ENCODE measurements around the gene SLAMF8. TPM values are rescaled to one million over a fixed set of nuclear protein-coding genes. Genes with fewer than 3 reads are reported as not detected.
A peak's percentile ranks its signal among the peaks of the same experiment; 100 is the strongest.

Gene SLAMF8
- 4.5 TPM for polyA plus RNA-seq
- long read RNA-seq, donor 1, partial matches to known transcripts = 0 of 1 reads
- long read RNA-seq, donor 1, other reads (novel, unspliced or antisense) = 0 of 1 reads
- long read RNA-seq, donor 2, partial matches to known transcripts = 0 of 3 reads
- long read RNA-seq, donor 2, other reads (novel, unspliced or antisense) = 0 of 3 reads
- long read RNA-seq, donor 3 = 0 reads
- long read RNA-seq, donor 4 = 0 reads
- long read RNA-seq, donor 5 = 0 reads
- long read RNA-seq, donor 6, partial matches to known transcripts = 0 of 1 reads
- long read RNA-seq, donor 6, other reads (novel, unspliced or antisense) = 0 of 1 reads
- long read RNA-seq, donor 7 = 0 reads
- long read RNA-seq, donor 8 = 0 reads
- long read RNA-seq, donor 9, partial matches to known transcripts = 0 of 1 reads
- long read RNA-seq, donor 9, other reads (novel, unspliced or antisense) = 0 of 1 reads
- long read RNA-seq, donor 10, partial matches to known transcripts = 0 of 1 reads
- long read RNA-seq, donor 10, other reads (novel, unspliced or antisense) = 0 of 1 reads
- long read RNA-seq, donor 11, partial matches to known transcripts = 0 of 2 reads
- long read RNA-seq, donor 11, other reads (novel, unspliced or antisense) = 0 of 2 reads

DNA sequence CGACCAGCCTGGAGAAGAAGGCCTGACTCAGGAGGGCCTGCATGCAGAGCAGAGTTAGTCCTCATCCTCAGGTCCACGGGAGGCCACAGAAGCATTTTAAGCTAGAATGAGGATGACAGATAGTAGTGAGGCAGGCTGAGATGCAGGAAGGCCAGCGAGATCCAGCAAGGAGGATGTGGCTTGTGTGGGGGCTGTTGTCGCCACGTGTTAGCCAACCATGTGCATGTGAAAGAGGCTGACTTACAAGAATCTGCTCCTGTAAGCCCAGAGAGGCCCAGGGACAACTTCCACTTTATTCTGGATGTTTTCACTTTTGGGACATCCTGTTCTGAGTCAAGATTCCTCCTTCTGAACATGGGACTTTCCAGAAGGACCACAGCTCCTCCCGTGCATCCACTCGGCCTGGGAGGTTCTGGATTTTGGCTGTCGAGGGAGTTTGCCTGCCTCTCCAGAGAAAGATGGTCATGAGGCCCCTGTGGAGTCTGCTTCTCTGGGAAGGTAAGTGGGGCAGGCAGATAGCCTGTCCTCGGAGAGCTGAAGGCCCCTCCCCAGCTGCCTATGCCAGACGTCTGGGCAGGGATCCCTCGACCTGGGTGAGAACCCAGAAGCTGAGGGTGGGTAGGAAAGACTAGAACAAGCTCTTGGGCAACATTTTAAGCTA, at the start of gene SLAMF8:
Gene SLAMF8, plus strand, starts transcription at position 433 of the 661 bp plus-strand sequence. Its CDS starts 26 bp downstream, at position 459.
- no CpG with 5 or more reads among the region's 11 CpGs for WGBS (ENCODE audit: insufficient coverage, low lambda C conversion rate)
- Histone ChIP-seq H3K36me3 (ENCODE audit: control insufficient read depth, insufficient read depth, low read length) (no peaks in the 10 kb centered on the region), H3K9me3 (ENCODE audit: control insufficient read depth, low read depth, low read length) (no peaks in the 10 kb centered on the region), H3K27ac (ENCODE audit: low read length) (no peak within 1 kb of the TSS), H3K4me1 (ENCODE audit: control insufficient read depth, insufficient read depth, low read length) (peaks cover 10% of the 10 kb centered on the region), H3K27me3 (ENCODE audit: control insufficient read depth, insufficient read depth, low read length) (no peaks in the 10 kb centered on the region), H3K4me3 (ENCODE audit: low read length) (no peak within 1 kb of the TSS)
- no peak for DNase-seq

DNA sequence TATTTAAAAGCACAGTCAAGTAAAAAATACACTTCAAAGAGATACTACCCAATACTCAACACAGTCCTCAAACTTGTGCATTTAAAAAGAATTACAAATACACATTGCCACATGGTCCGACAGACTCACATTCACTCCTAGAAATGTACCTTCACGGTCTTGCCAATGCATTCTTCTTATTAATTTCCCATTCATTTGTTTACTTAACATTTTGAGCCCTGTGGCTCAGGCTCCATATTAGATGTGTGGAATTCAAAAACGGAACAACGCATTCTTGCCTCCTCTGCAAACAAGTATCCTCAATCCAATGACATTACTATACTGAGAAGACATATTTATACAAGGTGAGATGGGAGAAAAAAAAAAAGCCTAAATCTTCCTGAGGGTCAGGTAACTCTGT, 48.4 kb upstream of the SLAMF8 start:
- Histone ChIP-seq H3K27ac (ENCODE audit: low read length) (no peak overlapping the region), H3K4me3 (ENCODE audit: low read length) (no peak overlapping the region), H3K4me1 (ENCODE audit: control insufficient read depth, insufficient read depth, low read length) (no peaks in the 10 kb centered on the region), H3K27me3 (ENCODE audit: control insufficient read depth, insufficient read depth, low read length) (no peaks in the 10 kb centered on the region), H3K36me3 (ENCODE audit: control insufficient read depth, insufficient read depth, low read length) (peaks cover 7% of the 10 kb centered on the region), H3K9me3 (ENCODE audit: control insufficient read depth, low read depth, low read length) (no peaks in the 10 kb centered on the region)
- WGBS (ENCODE audit: insufficient coverage, low lambda C conversion rate) = 94% methylated on average over 2 of the region's 4 CpGs
- DNase-seq = no peak

- Histone ChIP-seq H3K4me3 (ENCODE audit: low read length) (no peak overlapping the region), H3K36me3 (ENCODE audit: control insufficient read depth, insufficient read depth, low read length) (peaks cover 7% of the 10 kb centered on the region)
Measured at GRCh38 chr1:159779403-159779851, 47.2 kb upstream of the SLAMF8 start.

DNA sequence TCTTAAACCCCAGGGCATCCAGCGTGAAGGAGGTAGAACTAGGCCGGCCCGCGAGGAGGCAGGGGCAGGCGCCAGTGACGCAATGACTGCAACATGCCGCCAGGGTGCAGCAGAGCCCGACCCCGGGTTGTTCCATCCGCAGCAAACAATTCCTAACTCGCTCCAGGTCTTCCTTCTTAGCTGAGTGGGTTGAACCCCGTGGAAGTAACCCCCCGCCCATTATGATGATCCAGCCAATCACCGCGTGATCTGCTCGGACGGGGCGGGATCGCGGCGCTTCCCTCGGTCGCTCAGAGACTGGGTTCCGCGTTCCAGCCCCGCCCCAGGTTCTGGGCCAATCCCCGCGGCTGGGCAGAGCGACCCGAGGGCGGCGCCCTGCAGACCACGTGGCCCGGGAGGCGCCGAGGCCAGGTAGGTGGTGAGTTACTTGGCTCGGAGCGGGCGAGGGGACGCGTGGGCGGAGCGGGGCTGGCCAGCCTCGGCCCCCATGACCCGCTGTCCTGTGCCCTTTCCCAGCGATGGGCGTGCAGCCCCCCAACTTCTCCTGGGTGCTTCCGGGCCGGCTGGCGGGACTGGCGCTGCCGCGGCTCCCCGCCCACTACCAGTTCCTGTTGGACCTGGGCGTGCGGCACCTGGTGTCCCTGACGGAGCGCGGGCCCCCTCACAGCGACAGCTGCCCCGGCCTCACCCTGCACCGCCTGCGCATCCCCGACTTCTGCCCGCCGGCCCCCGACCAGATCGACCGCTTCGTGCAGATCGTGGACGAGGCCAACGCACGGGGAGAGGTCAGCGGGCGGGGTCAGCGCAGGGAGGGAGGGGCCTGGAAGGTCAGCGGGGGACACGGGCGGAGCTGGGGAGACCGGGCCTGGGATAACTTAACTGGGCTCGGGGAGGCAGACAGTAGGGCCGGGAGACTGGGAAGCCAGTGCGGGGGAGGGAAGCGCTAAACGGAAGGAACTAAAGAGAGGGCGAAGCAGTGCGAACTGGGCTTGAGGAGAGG, 45.8 kb upstream of the SLAMF8 start, which contains the start of gene DUSP23:
Gene DUSP23, plus strand, starts transcription at position 380 of the 1,000 bp plus-strand sequence. Its CDS starts 139 bp downstream, at position 519.
- no peaks in the 10 kb centered on the region for H3K27me3 ChIP-seq (ENCODE audit: control insufficient read depth, insufficient read depth, low read length)
- H3K27ac ChIP-seq (ENCODE audit: low read length) = peak within 1 kb of the TSS; percentile 43
- H3K4me1 ChIP-seq (ENCODE audit: control insufficient read depth, insufficient read depth, low read length) = no peaks in the 10 kb centered on the region
- H3K36me3 ChIP-seq (ENCODE audit: control insufficient read depth, insufficient read depth, low read length) = peaks cover 7% of the 10 kb centered on the region
- WGBS (ENCODE audit: insufficient coverage, low lambda C conversion rate) = 0% methylated on average over 3 of the region's 88 CpGs
- peak; percentile 99 for DNase-seq
- peak within 1 kb of the TSS; percentile 70 for H3K4me3 ChIP-seq (ENCODE audit: low read length)
- H3K9me3 ChIP-seq (ENCODE audit: control insufficient read depth, low read depth, low read length) = no peaks in the 10 kb centered on the region

More at GRCh38 chr1:159779403-159779851, 47.2 kb upstream of the SLAMF8 start:
- no peak for DNase-seq
- no CpG with 5 or more reads among the region's 2 CpGs for WGBS (ENCODE audit: insufficient coverage, low lambda C conversion rate)
- no peak overlapping the region for H3K27ac ChIP-seq (ENCODE audit: low read length)
- no peaks in the 10 kb centered on the region for H3K27me3 ChIP-seq (ENCODE audit: control insufficient read depth, insufficient read depth, low read length)
- H3K4me1 ChIP-seq (ENCODE audit: control insufficient read depth, insufficient read depth, low read length) = no peaks in the 10 kb centered on the region
- no peaks in the 10 kb centered on the region for H3K9me3 ChIP-seq (ENCODE audit: control insufficient read depth, low read depth, low read length)

GRCh38 chr1:159781992-159782391, 44.7 kb upstream of the SLAMF8 start:
- Histone ChIP-seq H3K4me3 (ENCODE audit: low read length) (peak overlapping the region; percentile 70), H3K27ac (ENCODE audit: low read length) (no peak overlapping the region), H3K27me3 (ENCODE audit: control insufficient read depth, insufficient read depth, low read length) (no peaks in the 10 kb centered on the region), H3K36me3 (ENCODE audit: control insufficient read depth, insufficient read depth, low read length) (peaks cover 7% of the 10 kb centered on the region), H3K4me1 (ENCODE audit: control insufficient read depth, insufficient read depth, low read length) (no peaks in the 10 kb centered on the region), H3K9me3 (ENCODE audit: control insufficient read depth, low read depth, low read length) (no peaks in the 10 kb centered on the region)
- DNase-seq = no peak
- no CpG with 5 or more reads among the region's 12 CpGs for WGBS (ENCODE audit: insufficient coverage, low lambda C conversion rate)

DNA sequence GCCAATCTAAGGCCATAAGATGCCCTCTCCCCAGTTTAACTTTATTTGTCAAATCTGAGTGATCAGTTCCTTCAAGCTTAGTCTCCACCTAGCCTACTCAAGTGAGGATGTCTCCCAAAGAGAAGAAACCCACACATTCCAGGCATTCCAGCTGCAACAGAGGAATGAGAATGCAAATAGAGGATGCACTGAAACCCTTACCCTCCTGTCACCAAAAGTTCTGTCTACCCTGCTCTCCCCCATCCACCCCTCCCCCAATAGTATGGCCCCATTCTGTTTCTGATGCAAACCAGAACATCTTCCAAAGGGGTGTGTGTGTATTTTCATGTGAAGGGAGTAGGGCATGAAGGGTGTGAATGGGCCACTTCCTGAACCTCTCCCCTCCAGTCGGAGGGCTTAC, 42.9 kb upstream of the SLAMF8 start:
- WGBS (ENCODE audit: insufficient coverage, low lambda C conversion rate) = no CpG with 5 or more reads among the region's 1 CpG
- Histone ChIP-seq H3K4me3 (ENCODE audit: low read length) (no peak overlapping the region), H3K4me1 (ENCODE audit: control insufficient read depth, insufficient read depth, low read length) (no peaks in the 10 kb centered on the region), H3K27ac (ENCODE audit: low read length) (no peak overlapping the region), H3K36me3 (ENCODE audit: control insufficient read depth, insufficient read depth, low read length) (peaks cover 7% of the 10 kb centered on the region), H3K27me3 (ENCODE audit: control insufficient read depth, insufficient read depth, low read length) (no peaks in the 10 kb centered on the region), H3K9me3 (ENCODE audit: control insufficient read depth, low read depth, low read length) (no peaks in the 10 kb centered on the region)
- DNase-seq = no peak

- no peaks in the 10 kb centered on the region for H3K27me3 ChIP-seq (ENCODE audit: control insufficient read depth, insufficient read depth, low read length)
- 39% methylated on average over 3 of the region's 3 CpGs for WGBS (ENCODE audit: insufficient coverage, low lambda C conversion rate)
- peaks cover 7% of the 10 kb centered on the region for H3K36me3 ChIP-seq (ENCODE audit: control insufficient read depth, insufficient read depth, low read length)
- no peak for DNase-seq
- H3K27ac ChIP-seq (ENCODE audit: low read length) = no peak overlapping the region
- no peak overlapping the region for H3K4me3 ChIP-seq (ENCODE audit: low read length)
- H3K9me3 ChIP-seq (ENCODE audit: control insufficient read depth, low read depth, low read length) = no peaks in the 10 kb centered on the region
- H3K4me1 ChIP-seq (ENCODE audit: control insufficient read depth, insufficient read depth, low read length) = no peaks in the 10 kb centered on the region
Measured at GRCh38 chr1:159786465-159786864, 40.2 kb upstream of the SLAMF8 start.

- Histone ChIP-seq H3K9me3 (ENCODE audit: control insufficient read depth, low read depth, low read length) (no peaks in the 10 kb centered on the region), H3K4me3 (ENCODE audit: low read length) (no peak overlapping the region), H3K36me3 (ENCODE audit: control insufficient read depth, insufficient read depth, low read length) (peaks cover 6% of the 10 kb centered on the region), H3K27me3 (ENCODE audit: control insufficient read depth, insufficient read depth, low read length) (no peaks in the 10 kb centered on the region), H3K4me1 (ENCODE audit: control insufficient read depth, insufficient read depth, low read length) (no peaks in the 10 kb centered on the region), H3K27ac (ENCODE audit: low read length) (no peak overlapping the region)
- no peak for DNase-seq
- no CpG with 5 or more reads among the region's 3 CpGs for WGBS (ENCODE audit: insufficient coverage, low lambda C conversion rate)
Measured at GRCh38 chr1:159786966-159787365, 39.7 kb upstream of the SLAMF8 start.

DNA sequence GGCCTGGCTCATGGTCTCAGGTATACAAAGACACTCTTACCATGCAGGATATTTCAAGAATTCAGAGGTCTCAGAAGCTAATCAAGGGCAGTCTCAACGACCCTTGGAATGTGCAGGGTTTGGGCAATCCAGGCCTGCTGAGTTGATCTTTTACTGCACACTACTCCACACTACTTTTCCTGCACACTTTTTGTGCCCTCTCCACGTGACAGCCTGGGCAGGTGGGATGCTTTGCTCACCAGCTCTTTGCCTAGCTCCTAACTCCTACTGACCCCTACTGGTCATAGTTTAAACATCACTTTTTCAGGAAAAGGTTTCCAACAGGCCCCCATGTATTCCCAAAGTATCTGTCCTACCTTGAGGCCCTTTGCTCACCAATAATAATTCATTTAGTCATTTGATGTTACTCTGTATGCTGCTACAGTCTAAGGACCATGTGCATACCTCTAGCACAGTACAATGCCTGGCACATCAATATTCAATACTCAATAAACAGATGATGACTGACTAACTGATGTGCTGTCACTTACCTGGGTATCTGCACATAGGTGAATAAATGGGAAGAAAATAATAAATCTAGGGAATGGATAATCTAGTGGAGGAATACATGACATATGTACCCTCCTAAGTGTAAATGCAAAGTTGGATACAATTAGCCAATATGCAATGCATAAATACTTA, 36.3 kb upstream of the SLAMF8 start:
- no peaks in the 10 kb centered on the region for H3K4me1 ChIP-seq (ENCODE audit: control insufficient read depth, insufficient read depth, low read length)
- peak; percentile 52 to 63 for DNase-seq
- H3K27ac ChIP-seq (ENCODE audit: low read length) = no peak overlapping the region
- no peak overlapping the region for H3K4me3 ChIP-seq (ENCODE audit: low read length)
- H3K27me3 ChIP-seq (ENCODE audit: control insufficient read depth, insufficient read depth, low read length) = peaks cover 6% of the 10 kb centered on the region
- 0% methylated on average over 1 of the region's 2 CpGs for WGBS (ENCODE audit: insufficient coverage, low lambda C conversion rate)
- no peaks in the 10 kb centered on the region for H3K36me3 ChIP-seq (ENCODE audit: control insufficient read depth, insufficient read depth, low read length)
- no peaks in the 10 kb centered on the region for H3K9me3 ChIP-seq (ENCODE audit: control insufficient read depth, low read depth, low read length)

Measured in large intestine (tissue), 12 donors.